ENCODE data around the gene RUNX1.

The RUNX1 gene

DNA sequence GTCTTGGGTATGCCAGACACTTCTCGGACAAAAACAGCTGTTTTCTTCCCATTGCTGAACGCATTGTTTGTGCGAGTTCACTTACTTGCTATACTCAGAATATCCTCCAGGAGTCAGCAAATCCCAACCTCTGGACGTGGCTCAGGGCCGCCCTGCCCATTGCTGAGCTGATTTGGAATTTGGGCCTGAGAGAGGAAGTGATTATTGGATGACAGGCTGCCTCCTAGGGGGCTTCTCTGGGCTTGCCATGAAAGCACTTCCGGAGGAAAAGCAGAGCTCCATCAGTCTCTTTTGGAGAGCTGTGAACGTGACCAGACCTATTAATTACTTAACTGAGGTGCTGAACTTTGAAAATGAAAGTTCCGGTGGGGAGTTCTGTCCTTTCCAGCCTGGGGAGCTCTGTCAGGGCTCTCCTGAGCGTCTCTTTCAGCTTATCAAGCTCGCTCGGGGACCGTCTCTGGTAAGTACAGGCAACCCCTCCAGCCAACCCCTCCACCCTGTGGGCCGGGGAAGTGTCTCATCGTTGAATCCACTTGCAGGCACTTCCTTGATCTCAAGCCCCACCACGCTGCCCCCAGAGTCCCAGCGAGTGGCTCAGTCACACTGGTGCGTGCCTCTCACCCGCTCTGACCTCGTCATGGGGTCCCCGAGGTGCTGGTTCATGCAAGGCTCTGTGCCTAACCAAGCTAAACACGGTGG lies 303.4 kb downstream of the RUNX1 start:
- no peak for TF ChIP-seq CSDC2 (CRISPR knock-in tag; IDR thresholded peaks at IDR 0.05)
- TF ChIP-seq ZFP30 (CRISPR knock-in tag; IDR thresholded peaks at IDR 0.05): no peak
- TF ChIP-seq TCF4 (CRISPR knock-in tag; IDR thresholded peaks at IDR 0.05; ENCODE audit: borderline replicate concordance): no peak
- no peak for TF ChIP-seq BACH2 (CRISPR knock-in tag; IDR thresholded peaks at IDR 0.05; ENCODE audit: borderline replicate concordance)
- TF ChIP-seq, protein P1, sequence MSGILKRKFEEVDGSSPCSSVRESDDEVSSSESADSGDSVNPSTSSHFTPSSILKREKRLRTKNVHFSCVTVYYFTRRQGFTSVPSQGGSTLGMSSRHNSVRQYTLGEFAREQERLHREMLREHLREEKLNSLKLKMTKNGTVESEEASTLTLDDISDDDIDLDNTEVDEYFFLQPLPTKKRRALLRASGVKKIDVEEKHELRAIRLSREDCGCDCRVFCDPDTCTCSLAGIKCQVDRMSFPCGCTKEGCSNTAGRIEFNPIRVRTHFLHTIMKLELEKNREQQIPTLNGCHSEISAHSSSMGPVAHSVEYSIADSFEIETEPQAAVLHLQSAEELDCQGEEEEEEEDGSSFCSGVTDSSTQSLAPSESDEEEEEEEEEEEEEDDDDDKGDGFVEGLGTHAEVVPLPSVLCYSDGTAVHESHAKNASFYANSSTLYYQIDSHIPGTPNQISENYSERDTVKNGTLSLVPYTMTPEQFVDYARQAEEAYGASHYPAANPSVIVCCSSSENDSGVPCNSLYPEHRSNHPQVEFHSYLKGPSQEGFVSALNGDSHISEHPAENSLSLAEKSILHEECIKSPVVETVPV (CRISPR knock-in tag; IDR thresholded peaks at IDR 0.05): no peak
- TF ChIP-seq, protein P2, sequence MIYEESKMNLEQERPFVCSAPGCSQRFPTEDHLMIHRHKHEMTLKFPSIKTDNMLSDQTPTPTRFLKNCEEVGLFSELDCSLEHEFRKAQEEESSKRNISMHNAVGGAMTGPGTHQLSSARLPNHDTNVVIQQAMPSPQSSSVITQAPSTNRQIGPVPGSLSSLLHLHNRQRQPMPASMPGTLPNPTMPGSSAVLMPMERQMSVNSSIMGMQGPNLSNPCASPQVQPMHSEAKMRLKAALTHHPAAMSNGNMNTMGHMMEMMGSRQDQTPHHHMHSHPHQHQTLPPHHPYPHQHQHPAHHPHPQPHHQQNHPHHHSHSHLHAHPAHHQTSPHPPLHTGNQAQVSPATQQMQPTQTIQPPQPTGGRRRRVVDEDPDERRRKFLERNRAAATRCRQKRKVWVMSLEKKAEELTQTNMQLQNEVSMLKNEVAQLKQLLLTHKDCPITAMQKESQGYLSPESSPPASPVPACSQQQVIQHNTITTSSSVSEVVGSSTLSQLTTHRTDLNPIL (CRISPR knock-in tag; IDR thresholded peaks at IDR 0.05; ENCODE audit: low read depth): no peak
- TF ChIP-seq GLIS3 (CRISPR knock-in tag; IDR thresholded peaks at IDR 0.05): no peak
- no peak for TF ChIP-seq RARB (CRISPR knock-in tag; IDR thresholded peaks at IDR 0.05)
- TF ChIP-seq, protein P3, sequence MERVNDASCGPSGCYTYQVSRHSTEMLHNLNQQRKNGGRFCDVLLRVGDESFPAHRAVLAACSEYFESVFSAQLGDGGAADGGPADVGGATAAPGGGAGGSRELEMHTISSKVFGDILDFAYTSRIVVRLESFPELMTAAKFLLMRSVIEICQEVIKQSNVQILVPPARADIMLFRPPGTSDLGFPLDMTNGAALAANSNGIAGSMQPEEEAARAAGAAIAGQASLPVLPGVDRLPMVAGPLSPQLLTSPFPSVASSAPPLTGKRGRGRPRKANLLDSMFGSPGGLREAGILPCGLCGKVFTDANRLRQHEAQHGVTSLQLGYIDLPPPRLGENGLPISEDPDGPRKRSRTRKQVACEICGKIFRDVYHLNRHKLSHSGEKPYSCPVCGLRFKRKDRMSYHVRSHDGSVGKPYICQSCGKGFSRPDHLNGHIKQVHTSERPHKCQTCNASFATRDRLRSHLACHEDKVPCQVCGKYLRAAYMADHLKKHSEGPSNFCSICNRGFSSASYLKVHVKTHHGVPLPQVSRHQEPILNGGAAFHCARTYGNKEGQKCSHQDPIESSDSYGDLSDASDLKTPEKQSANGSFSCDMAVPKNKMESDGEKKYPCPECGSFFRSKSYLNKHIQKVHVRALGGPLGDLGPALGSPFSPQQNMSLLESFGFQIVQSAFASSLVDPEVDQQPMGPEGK (CRISPR knock-in tag; IDR thresholded peaks at IDR 0.05; ENCODE audit: borderline replicate concordance): no peak
- no peak for TF ChIP-seq ZNF70 (CRISPR knock-in tag; IDR thresholded peaks at IDR 0.05)
- peak; percentile 98 for ATAC-seq

DNA sequence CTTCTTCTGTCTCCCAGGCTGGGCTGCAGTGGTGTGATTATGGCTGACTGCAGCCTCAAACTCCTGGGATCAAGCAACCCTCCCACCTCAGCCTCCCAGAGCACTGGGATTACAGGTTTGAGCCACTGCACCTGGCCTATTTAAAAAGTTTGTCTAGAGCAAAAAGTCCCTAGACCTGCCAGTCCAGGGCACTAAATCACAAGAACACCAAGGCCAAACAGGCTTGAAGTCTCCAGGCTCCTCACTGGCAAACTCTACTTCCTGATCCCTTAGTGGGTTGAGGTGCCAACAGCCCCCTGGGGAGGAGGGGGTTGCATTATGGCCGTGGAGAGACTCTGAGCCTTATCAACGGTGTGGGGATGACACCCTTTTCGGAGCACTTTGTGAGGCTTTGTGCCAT lies 304.3 kb downstream of the RUNX1 start:
- ATAC-seq: no peak
- TF ChIP-seq ZNF70 (CRISPR knock-in tag; IDR thresholded peaks at IDR 0.05) (no peak), ZNF8 (CRISPR knock-in tag; IDR thresholded peaks at IDR 0.05) (no peak), ZFP30 (CRISPR knock-in tag; IDR thresholded peaks at IDR 0.05) (no peak), BACH2 (CRISPR knock-in tag; IDR thresholded peaks at IDR 0.05; ENCODE audit: borderline replicate concordance) (no peak), ESRRG (CRISPR knock-in tag; IDR thresholded peaks at IDR 0.05) (no peak), TCF4 (CRISPR knock-in tag; IDR thresholded peaks at IDR 0.05; ENCODE audit: borderline replicate concordance) (no peak), SNAI2 (CRISPR knock-in tag; IDR thresholded peaks at IDR 0.05) (no peak), ZC3H10 (CRISPR knock-in tag; IDR thresholded peaks at IDR 0.05) (no peak), GLIS3 (CRISPR knock-in tag; IDR thresholded peaks at IDR 0.05) (no peak), ZFP3 (CRISPR knock-in tag; IDR thresholded peaks at IDR 0.05) (no peak), ISL1 (CRISPR knock-in tag; IDR thresholded peaks at IDR 0.05) (no peak), CSDC2 (CRISPR knock-in tag; IDR thresholded peaks at IDR 0.05) (no peak), RARB (CRISPR knock-in tag; IDR thresholded peaks at IDR 0.05) (no peak), OSR1 (CRISPR knock-in tag; IDR thresholded peaks at IDR 0.05) (no peak), TOX (CRISPR knock-in tag; IDR thresholded peaks at IDR 0.05; ENCODE audit: borderline replicate concordance) (no peak)
- TF ChIP-seq, protein P2 (CRISPR knock-in tag; IDR thresholded peaks at IDR 0.05; ENCODE audit: low read depth): no peak
- TF ChIP-seq, protein P4, sequence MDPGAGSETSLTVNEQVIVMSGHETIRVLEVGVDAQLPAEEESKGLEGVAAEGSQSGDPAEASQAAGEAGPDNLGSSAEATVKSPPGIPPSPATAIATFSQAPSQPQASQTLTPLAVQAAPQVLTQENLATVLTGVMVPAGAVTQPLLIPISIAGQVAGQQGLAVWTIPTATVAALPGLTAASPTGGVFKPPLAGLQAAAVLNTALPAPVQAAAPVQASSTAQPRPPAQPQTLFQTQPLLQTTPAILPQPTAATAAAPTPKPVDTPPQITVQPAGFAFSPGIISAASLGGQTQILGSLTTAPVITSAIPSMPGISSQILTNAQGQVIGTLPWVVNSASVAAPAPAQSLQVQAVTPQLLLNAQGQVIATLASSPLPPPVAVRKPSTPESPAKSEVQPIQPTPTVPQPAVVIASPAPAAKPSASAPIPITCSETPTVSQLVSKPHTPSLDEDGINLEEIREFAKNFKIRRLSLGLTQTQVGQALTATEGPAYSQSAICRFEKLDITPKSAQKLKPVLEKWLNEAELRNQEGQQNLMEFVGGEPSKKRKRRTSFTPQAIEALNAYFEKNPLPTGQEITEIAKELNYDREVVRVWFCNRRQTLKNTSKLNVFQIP (CRISPR knock-in tag; IDR thresholded peaks at IDR 0.05; ENCODE audit: borderline replicate concordance, low read depth): no peak
- TF ChIP-seq, protein P5, sequence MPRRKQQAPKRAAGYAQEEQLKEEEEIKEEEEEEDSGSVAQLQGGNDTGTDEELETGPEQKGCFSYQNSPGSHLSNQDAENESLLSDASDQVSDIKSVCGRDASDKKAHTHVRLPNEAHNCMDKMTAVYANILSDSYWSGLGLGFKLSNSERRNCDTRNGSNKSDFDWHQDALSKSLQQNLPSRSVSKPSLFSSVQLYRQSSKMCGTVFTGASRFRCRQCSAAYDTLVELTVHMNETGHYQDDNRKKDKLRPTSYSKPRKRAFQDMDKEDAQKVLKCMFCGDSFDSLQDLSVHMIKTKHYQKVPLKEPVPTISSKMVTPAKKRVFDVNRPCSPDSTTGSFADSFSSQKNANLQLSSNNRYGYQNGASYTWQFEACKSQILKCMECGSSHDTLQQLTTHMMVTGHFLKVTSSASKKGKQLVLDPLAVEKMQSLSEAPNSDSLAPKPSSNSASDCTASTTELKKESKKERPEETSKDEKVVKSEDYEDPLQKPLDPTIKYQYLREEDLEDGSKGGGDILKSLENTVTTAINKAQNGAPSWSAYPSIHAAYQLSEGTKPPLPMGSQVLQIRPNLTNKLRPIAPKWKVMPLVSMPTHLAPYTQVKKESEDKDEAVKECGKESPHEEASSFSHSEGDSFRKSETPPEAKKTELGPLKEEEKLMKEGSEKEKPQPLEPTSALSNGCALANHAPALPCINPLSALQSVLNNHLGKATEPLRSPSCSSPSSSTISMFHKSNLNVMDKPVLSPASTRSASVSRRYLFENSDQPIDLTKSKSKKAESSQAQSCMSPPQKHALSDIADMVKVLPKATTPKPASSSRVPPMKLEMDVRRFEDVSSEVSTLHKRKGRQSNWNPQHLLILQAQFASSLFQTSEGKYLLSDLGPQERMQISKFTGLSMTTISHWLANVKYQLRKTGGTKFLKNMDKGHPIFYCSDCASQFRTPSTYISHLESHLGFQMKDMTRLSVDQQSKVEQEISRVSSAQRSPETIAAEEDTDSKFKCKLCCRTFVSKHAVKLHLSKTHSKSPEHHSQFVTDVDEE (CRISPR knock-in tag; IDR thresholded peaks at IDR 0.05): no peak
- TF ChIP-seq, protein P1 (CRISPR knock-in tag; IDR thresholded peaks at IDR 0.05): no peak
- TF ChIP-seq, protein P3 (CRISPR knock-in tag; IDR thresholded peaks at IDR 0.05; ENCODE audit: borderline replicate concordance): no peak

All from SK-N-SH treated with all-trans-retinoic acid at 6 μM for 48 hours (cell line).